Endothelial cell of umbilical vein (primary cell): ENCODE data around the gene ARHGEF16. TPM values are rescaled to one million over a fixed set of nuclear protein-coding genes. Genes with fewer than 3 reads are reported as not detected.

Experiments
- BruUV-seq: library from RNA; stranded (reverse); fragments of 400-500 nt; replicated peaks from 2 replicates; lab custom pipeline; 2021; lab: Mats Ljungman, UMichigan
- CTCF ChIA-PET: fragments of 300-600, 350-600 bp; sonication (Branson Sonifier 250); formaldehyde crosslinking; loops from one replicate; lab custom pipeline; 2021; ENCODE audit warnings: antibody characterized with exemption, inconsistent platforms; lab: Charles Lee
- POLR2A ChIA-PET: fragments of 300-600, 350-600 bp; sonication (Branson Sonifier 250); formaldehyde crosslinking; loops from one replicate; lab custom pipeline; 2021; ENCODE audit warnings: antibody characterized with exemption, inconsistent platforms; lab: Charles Lee
- DNase-seq: peaks from one replicate; pipeline ENCODE4 v3.0.0-alpha.2; 2011; ENCODE audit warnings: low read depth, low spot score
- FAIRE-seq: peaks from 2 replicates; lab custom pipeline; 2011; peaks lifted over from hg19 to GRCh38; lab: Jason Lieb, UNC
- H2AFZ ChIP-seq: 2 replicates; pipeline ENCODE4 v1.6.0; 2012; ENCODE audit warnings: low read depth, low read length, control low read depth, inconsistent platforms
- H3K27ac ChIP-seq: 2 replicates; pipeline ENCODE4 v1.5.1; 2011; ENCODE audit warnings: low read depth, mild to moderate bottlenecking, control low read depth, low read length, moderate library complexity; ENCODE audit not compliant: insufficient read depth
- H3K27me3 ChIP-seq, 2 experiments: 2 replicates each; pipeline versions ENCODE4 v1.6.0 to v1.6.1; 2011; ENCODE audit warnings: low read length in 2 of 2, mixed read lengths in 1 of 2; ENCODE audit not compliant: control insufficient read depth in 2 of 2, insufficient read depth in 2 of 2
- H3K36me3 ChIP-seq, 2 experiments: 2 replicates in 1 of 2; 3 replicates in 1 of 2; pipeline ENCODE4 v1.5.1; 2011; ENCODE audit warnings: low read length in 2 of 2, mild to moderate bottlenecking in 1 of 2, moderate library complexity in 1 of 2; ENCODE audit not compliant: control insufficient read depth in 2 of 2, insufficient read depth in 2 of 2; ENCODE audit errors: extremely low read depth in 1 of 2
- H3K4me1 ChIP-seq: 3 replicates; pipeline ENCODE4 v1.5.1; 2011; ENCODE audit warnings: mild to moderate bottlenecking, low read length; ENCODE audit not compliant: control insufficient read depth, insufficient read depth; ENCODE audit errors: extremely low read depth
- H3K4me2 ChIP-seq: 2 replicates; pipeline ENCODE4 v1.6.1; 2011; ENCODE audit warnings: low read length, control low read depth, mixed read lengths; ENCODE audit not compliant: insufficient read depth
- H3K4me3 ChIP-seq, 3 experiments: fragments of 200-600 bp in 1 of 3; sonication (generic), shearing (Covaris generic) in 1 of 3; replicated peaks in 1 of 3; 2 replicates each; pipeline ENCODE4 v1.5.1; 2011 to 2016; ENCODE audit warnings: control low read depth in 3 of 3, low read length in 3 of 3, mild to moderate bottlenecking in 2 of 3, inconsistent platforms in 1 of 3, low read depth in 1 of 3, moderate library complexity in 1 of 3; ENCODE audit not compliant: insufficient read depth in 1 of 3
- H3K79me2 ChIP-seq: 2 replicates; pipeline ENCODE4 v1.6.0; 2012; ENCODE audit warnings: low read length, inconsistent platforms; ENCODE audit not compliant: control insufficient read depth, insufficient read depth
- H3K9ac ChIP-seq: replicated peaks from 2 replicates; pipeline ENCODE3; 2011; ENCODE audit warnings: low read length, control low read depth; ENCODE audit not compliant: insufficient read depth; ENCODE audit errors: extremely low read depth
- H3K9me1 ChIP-seq: replicated peaks from 3 replicates; pipeline ENCODE4 v1.6.0; 2011; ENCODE audit warnings: mild to moderate bottlenecking, low read length; ENCODE audit not compliant: control insufficient read depth, insufficient read depth; ENCODE audit errors: extremely low read depth
- H3K9me3 ChIP-seq: replicated peaks from 2 replicates; pipeline ENCODE4 v1.5.1; 2012; ENCODE audit warnings: low read length, inconsistent platforms; ENCODE audit not compliant: control insufficient read depth, insufficient read depth
- H4K20me1 ChIP-seq: replicated peaks from 2 replicates; pipeline ENCODE3; 2011; ENCODE audit warnings: mild to moderate bottlenecking, low read length; ENCODE audit not compliant: control insufficient read depth, insufficient read depth; ENCODE audit errors: extremely low read depth
- CTCF ChIP-seq, 2 donors: IDR thresholded peaks; 1 replicate in 1 of 2; 2 replicates in 1 of 2; pipeline ENCODE4 v1.5.1; 2011; ENCODE audit warnings: low read length in 2 of 2, mild to moderate bottlenecking in 2 of 2, moderate library complexity in 2 of 2, control low read depth in 1 of 2, inconsistent platforms in 1 of 2, low read depth in 1 of 2; ENCODE audit not compliant: insufficient read depth in 1 of 2; ENCODE audit errors: extremely low read depth in 1 of 2
- EZH2 ChIP-seq: IDR thresholded peaks from 2 replicates; pipeline ENCODE4 v1.6.1; 2012; ENCODE audit warnings: borderline replicate concordance, low read depth, mild to moderate bottlenecking, moderate library complexity, low read length, inconsistent platforms; ENCODE audit not compliant: severe bottlenecking
- FOS ChIP-seq: IDR thresholded peaks from 2 replicates; pipeline ENCODE4 v1.6.1; 2011; ENCODE audit warnings: mild to moderate bottlenecking, low read length, moderate library complexity, borderline replicate concordance; ENCODE audit not compliant: insufficient read depth
- GATA2 ChIP-seq: IDR thresholded peaks from 2 replicates; pipeline ENCODE4 v1.7.0; 2011; ENCODE audit warnings: low read depth, mild to moderate bottlenecking, moderate library complexity, mixed read lengths, low read length; ENCODE audit not compliant: insufficient read length, insufficient read depth
- JUN ChIP-seq: IDR thresholded peaks from 2 replicates; pipeline ENCODE4 v1.6.1; 2011; ENCODE audit warnings: borderline replicate concordance, low read depth; ENCODE audit not compliant: insufficient read length, insufficient read depth
- MYC ChIP-seq: IDR thresholded peaks from one replicate; pipeline ENCODE4 v1.6.1; 2011; ENCODE audit warnings: mild to moderate bottlenecking, low read depth, low read length
- POLR2A ChIP-seq: IDR thresholded peaks from 2 replicates; pipeline ENCODE4 v1.6.1; 2012; ENCODE audit warnings: low read depth, mild to moderate bottlenecking, control low read depth, low read length
- POLR2AphosphoS5 ChIP-seq: IDR thresholded peaks from 2 replicates; pipeline ENCODE4 v1.6.1; 2012; ENCODE audit warnings: low read depth, mild to moderate bottlenecking, control low read depth, low read length, moderate library complexity; ENCODE audit not compliant: insufficient read depth
- dilution Hi-C: fragments of 300-500 bp; cut with MboI; formaldehyde crosslinking; loops from one replicate; pipeline ENCODE4 v1.15.0; 2019; ENCODE audit warnings: low sequenced_read_pairs; ENCODE audit not compliant: extremely low pct_ligation_motif_present
- intact Hi-C: fragments of 100-400 bp; cut with micrococcal nuclease; formaldehyde crosslinking; loops from one replicate; pipeline ENCODE4 v1.10.0; 2022
- polyA plus RNA-seq, 4 experiments: library from polyadenylated mRNA; depleted of rRNA in 3 of 4; stranded (reverse) in 3 of 4; unstranded in 1 of 4; fragments of >200 nt; gene quantifications; 2 replicates each; pipeline versions ENCODE4 v1.2.1 to v1.2.3, GENCODE V29; 2011 to 2012; ENCODE audit warnings: missing spikeins in 1 of 4
- total RNA-seq: library from RNA; stranded (reverse); gene quantifications from 2 replicates; pipeline ENCODE4 v1.2.3, GENCODE V29; 2021
- TF ChIP-seq, protein P1 (sequence below): IDR thresholded peaks from 2 replicates; pipeline ENCODE4 v1.6.1; 2011; ENCODE audit not compliant: insufficient read depth, insufficient read length

ARHGEF16 gene
- total and polyA plus RNA-seq, 2 donors (not counting 3 experiments of a cell fraction or from before 2014, with no cell fraction given), result 0.52 to 1.3 TPM

DNA sequence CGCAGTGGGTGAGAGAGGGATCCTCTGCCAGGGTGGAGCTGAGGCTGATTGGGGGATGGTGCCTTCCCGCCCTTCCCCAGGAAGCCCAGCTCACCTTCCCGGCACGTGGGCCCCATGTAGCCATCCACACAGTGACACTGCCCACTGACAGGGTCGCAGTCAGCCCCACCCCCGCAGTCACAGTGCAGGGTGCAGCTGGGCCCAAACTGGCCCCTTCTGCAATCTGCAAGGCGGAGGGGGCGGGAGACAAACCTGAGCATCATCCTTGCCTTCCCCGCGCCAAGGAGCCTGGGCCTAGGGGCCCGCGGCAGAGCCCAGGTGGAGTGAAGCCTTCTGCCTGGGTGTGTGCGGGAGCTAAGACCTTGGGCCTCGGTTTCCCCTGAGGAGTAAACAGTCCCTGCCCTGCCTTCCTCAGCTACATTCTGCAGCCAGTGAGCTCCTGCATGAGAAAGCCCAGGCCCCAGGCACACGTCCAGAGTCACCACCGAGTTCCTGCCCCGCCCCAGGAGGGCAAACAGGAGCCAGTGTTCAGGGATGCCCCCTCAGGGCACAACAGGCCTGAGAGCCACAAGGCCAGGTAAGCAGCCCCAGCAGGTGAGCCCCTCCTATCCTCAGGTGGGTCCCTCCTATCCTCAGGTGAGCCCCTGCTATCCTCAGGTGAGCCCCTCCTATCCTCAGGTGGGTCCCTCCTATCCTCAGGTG is 38.2 kb downstream of the ARHGEF16 start:
- H3K4me1 ChIP-seq, result no peaks in the 10 kb centered on the region
- no peak for TF ChIP-seq EZH2
- no peak for TF ChIP-seq CTCF (IDR thresholded peaks at IDR 0.05; ENCODE audit: extremely low read depth in 1 of 2, insufficient read depth in 1 of 2, low read depth in 1 of 2, low read length in 2 of 2)
- TF ChIP-seq MYC, result no peak
- no peak for TF ChIP-seq POLR2AphosphoS5
- TF ChIP-seq GATA2, result no peak
- TF ChIP-seq POLR2A, result no peak
- TF ChIP-seq, protein P1, sequence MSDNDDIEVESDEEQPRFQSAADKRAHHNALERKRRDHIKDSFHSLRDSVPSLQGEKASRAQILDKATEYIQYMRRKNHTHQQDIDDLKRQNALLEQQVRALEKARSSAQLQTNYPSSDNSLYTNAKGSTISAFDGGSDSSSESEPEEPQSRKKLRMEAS, result no peak
- TF ChIP-seq FOS, result no peak
- TF ChIP-seq JUN, result no peak
- H3K4me2 ChIP-seq, result no peak overlapping the region
- H3K9me3 ChIP-seq, result no peaks in the 10 kb centered on the region
- no peaks in the 10 kb centered on the region for H3K27me3 ChIP-seq
- DNase-seq, result no peak
- dilution Hi-C loops (no loop called here), intact Hi-C loops (loop anchor here (5.0 kb wide), 1 partner anchor 230 kb away; no protein-coding TSS in a partner anchor)
- no peaks in the 10 kb centered on the region for H3K9me1 ChIP-seq
- no peak overlapping the region for H3K9ac ChIP-seq
- ChIA-PET CTCF (interaction anchor here (0.7 to 5.8 kb wide), 8 partner anchors 11 to 137 kb away, joined by 3 to 150 read pairs (median 4); partner anchors contain the start of gene TPRG1L), POLR2A (no interaction called here)
- H4K20me1 ChIP-seq, result no peaks in the 10 kb centered on the region
- H2AFZ ChIP-seq, result no peak overlapping the region
- FAIRE-seq, result no peak
- H3K4me3 ChIP-seq, result no peak overlapping the region
- no peaks in the 10 kb centered on the region for H3K79me2 ChIP-seq
- no TSS peak for BruUV-seq
- H3K27ac ChIP-seq, result no peak overlapping the region
- no peaks in the 10 kb centered on the region for H3K36me3 ChIP-seq
